ENCODE results near the gene PROX1.

Gene PROX1

GRCh38 chr1:213996320-213997037, 8.7 kb downstream of the PROX1 start:
- H3K9ac ChIP-seq (ENCODE audit: low read length): no peak overlapping the region
- no peak overlapping the region for H3K27ac ChIP-seq (ENCODE audit: low read depth, low read length, poor library complexity, severe bottlenecking)

GRCh38 chr1:213997038-213997771, 9.4 kb downstream of the PROX1 start:
- no peaks in the 10 kb centered on the region for H3K27me3 ChIP-seq (ENCODE audit: insufficient read depth, low read length)
- H3K79me2 ChIP-seq (ENCODE audit: insufficient read depth, low read length): peaks cover 16% of the 10 kb centered on the region; the same call in 1 of the 2 replicates
- H3K27ac ChIP-seq (ENCODE audit: low read depth, low read length, poor library complexity, severe bottlenecking): no peak overlapping the region
- peaks cover 5% of the 10 kb centered on the region for H3K4me1 ChIP-seq (ENCODE audit: insufficient read depth, low read length, severe bottlenecking)
- no peak for TF ChIP-seq EZH2 (IDR thresholded peaks at IDR 0.05; ENCODE audit: borderline replicate concordance, low read length)
- TF ChIP-seq, protein P1, sequence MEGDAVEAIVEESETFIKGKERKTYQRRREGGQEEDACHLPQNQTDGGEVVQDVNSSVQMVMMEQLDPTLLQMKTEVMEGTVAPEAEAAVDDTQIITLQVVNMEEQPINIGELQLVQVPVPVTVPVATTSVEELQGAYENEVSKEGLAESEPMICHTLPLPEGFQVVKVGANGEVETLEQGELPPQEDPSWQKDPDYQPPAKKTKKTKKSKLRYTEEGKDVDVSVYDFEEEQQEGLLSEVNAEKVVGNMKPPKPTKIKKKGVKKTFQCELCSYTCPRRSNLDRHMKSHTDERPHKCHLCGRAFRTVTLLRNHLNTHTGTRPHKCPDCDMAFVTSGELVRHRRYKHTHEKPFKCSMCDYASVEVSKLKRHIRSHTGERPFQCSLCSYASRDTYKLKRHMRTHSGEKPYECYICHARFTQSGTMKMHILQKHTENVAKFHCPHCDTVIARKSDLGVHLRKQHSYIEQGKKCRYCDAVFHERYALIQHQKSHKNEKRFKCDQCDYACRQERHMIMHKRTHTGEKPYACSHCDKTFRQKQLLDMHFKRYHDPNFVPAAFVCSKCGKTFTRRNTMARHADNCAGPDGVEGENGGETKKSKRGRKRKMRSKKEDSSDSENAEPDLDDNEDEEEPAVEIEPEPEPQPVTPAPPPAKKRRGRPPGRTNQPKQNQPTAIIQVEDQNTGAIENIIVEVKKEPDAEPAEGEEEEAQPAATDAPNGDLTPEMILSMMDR (IDR thresholded peaks at IDR 0.05; ENCODE audit: low read length): no peak
- no peak overlapping the region for H3K4me2 ChIP-seq (ENCODE audit: low read length)
- H3K9me2 ChIP-seq (ENCODE audit: low read depth, low read length): no peaks in the 10 kb centered on the region
- H2AFZ ChIP-seq (ENCODE audit: low read length): no peak overlapping the region
- H4K20me1 ChIP-seq (ENCODE audit: insufficient read depth, low read length): no peaks in the 10 kb centered on the region
- H3K9ac ChIP-seq (ENCODE audit: low read length): no peak overlapping the region
- no peaks in the 10 kb centered on the region for H3F3A ChIP-seq (ENCODE audit: insufficient read depth, low read length)
- H3K4me3 ChIP-seq (ENCODE audit: low read depth, low read length, poor library complexity, severe bottlenecking): no peak overlapping the region
- no peaks in the 10 kb centered on the region for H3K9me3 ChIP-seq (ENCODE audit: low read length)
- H3K36me3 ChIP-seq (ENCODE audit: insufficient read depth, low read length): peaks cover 45% of the 10 kb centered on the region

More at GRCh38 chr1:213996320-213997037, 8.7 kb downstream of the PROX1 start:
- Histone ChIP-seq H3K27me3 (ENCODE audit: insufficient read depth, low read length) (no peaks in the 10 kb centered on the region), H3K9me2 (ENCODE audit: low read depth, low read length) (no peaks in the 10 kb centered on the region), H3K9me3 (ENCODE audit: low read length) (no peaks in the 10 kb centered on the region), H2AFZ (ENCODE audit: low read length) (no peak overlapping the region), H3K36me3 (ENCODE audit: insufficient read depth, low read length) (peaks cover 41% of the 10 kb centered on the region), H3K4me1 (ENCODE audit: insufficient read depth, low read length, severe bottlenecking) (peaks cover 12% of the 10 kb centered on the region), H3K79me2 (ENCODE audit: insufficient read depth, low read length) (peaks cover 23% of the 10 kb centered on the region; the same call in 1 of the 2 replicates), H3F3A (ENCODE audit: insufficient read depth, low read length) (no peaks in the 10 kb centered on the region), H3K4me2 (ENCODE audit: low read length) (no peak overlapping the region), H3K4me3 (ENCODE audit: low read depth, low read length, poor library complexity, severe bottlenecking) (no peak overlapping the region), H4K20me1 (ENCODE audit: insufficient read depth, low read length) (no peaks in the 10 kb centered on the region)
- no peak for TF ChIP-seq EZH2 (IDR thresholded peaks at IDR 0.05; ENCODE audit: borderline replicate concordance, low read length)
- TF ChIP-seq, protein P1 (IDR thresholded peaks at IDR 0.05; ENCODE audit: low read length): no peak

DNA sequence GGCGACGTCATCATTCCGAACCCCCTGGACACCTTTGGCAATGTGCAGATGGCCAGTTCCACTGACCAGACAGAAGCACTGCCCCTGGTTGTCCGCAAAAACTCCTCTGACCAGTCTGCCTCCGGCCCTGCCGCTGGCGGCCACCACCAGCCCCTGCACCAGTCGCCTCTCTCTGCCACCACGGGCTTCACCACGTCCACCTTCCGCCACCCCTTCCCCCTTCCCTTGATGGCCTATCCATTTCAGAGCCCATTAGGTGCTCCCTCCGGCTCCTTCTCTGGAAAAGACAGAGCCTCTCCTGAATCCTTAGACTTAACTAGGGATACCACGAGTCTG, 10.0 kb downstream of the PROX1 start:
- Histone ChIP-seq H3K4me2 (ENCODE audit: low read length) (no peak overlapping the region), H3K36me3 (ENCODE audit: insufficient read depth, low read length) (peaks cover 49% of the 10 kb centered on the region), H3K27ac (ENCODE audit: low read depth, low read length, poor library complexity, severe bottlenecking) (no peak overlapping the region), H3F3A (ENCODE audit: insufficient read depth, low read length) (no peaks in the 10 kb centered on the region), H3K9me2 (ENCODE audit: low read depth, low read length) (no peaks in the 10 kb centered on the region), H3K4me3 (ENCODE audit: low read depth, low read length, poor library complexity, severe bottlenecking) (no peak overlapping the region), H3K4me1 (ENCODE audit: insufficient read depth, low read length, severe bottlenecking) (peaks cover 5% of the 10 kb centered on the region), H2AFZ (ENCODE audit: low read length) (no peak overlapping the region), H3K27me3 (ENCODE audit: insufficient read depth, low read length) (no peaks in the 10 kb centered on the region), H3K79me2 (ENCODE audit: insufficient read depth, low read length) (peaks cover 10% of the 10 kb centered on the region; the same call in 1 of the 2 replicates), H4K20me1 (ENCODE audit: insufficient read depth, low read length) (no peaks in the 10 kb centered on the region), H3K9me3 (ENCODE audit: low read length) (no peaks in the 10 kb centered on the region), H3K9ac (ENCODE audit: low read length) (no peak overlapping the region)
- TF ChIP-seq EZH2 (IDR thresholded peaks at IDR 0.05; ENCODE audit: borderline replicate concordance, low read length): no peak
- TF ChIP-seq, protein P1 (IDR thresholded peaks at IDR 0.05; ENCODE audit: low read length): no peak
